ENCODE data around the gene OPCML. TPM values are rescaled to one million over a fixed set of nuclear protein-coding genes. Genes with fewer than 3 reads are reported as not detected.

Gene OPCML
- total RNA-seq, 1 experiment from 2014 or later = 0.02 TPM

DNA sequence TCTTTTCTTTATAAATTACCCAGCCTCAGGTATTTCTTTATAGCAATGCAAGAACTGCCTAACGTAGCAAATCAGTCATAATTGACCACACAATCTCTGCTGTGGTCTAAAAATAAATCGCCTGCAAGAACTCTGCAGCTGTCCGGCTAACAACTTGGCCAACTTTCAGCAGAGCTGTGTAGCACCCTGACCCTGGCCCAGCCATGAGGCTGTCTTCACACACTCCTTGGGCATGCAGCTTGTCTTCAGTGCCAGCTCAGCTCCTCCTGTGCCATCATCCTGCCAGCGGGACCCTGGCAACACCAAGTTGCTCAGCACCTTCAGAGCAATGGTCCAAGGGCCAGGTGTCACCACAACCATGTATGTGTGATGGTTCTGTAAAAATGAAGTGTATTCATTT, 355.6 kb downstream of the OPCML start:
- no peak for DNase-seq (ENCODE audit: low read depth)

DNA sequence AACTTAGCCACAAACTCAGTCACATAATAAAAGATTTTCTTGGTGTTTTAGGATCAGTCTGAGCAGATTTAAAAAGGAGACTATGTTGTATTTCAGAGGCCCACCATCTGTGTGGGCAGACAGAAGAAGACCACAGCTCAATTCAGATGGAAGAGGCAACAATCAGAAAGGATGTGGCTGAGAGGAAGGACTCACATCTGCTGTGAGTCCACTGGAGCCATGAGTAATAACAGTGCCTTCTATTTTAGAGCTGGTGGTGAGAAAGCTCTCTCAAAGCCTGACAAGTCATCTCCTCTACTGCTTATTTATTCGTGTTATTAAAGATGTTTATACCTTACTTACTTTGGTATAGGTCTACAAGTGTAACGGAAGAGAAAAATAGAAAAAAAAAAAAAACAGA, 357.2 kb downstream of the OPCML start:
- no peak for DNase-seq (ENCODE audit: low read depth)

DNA sequence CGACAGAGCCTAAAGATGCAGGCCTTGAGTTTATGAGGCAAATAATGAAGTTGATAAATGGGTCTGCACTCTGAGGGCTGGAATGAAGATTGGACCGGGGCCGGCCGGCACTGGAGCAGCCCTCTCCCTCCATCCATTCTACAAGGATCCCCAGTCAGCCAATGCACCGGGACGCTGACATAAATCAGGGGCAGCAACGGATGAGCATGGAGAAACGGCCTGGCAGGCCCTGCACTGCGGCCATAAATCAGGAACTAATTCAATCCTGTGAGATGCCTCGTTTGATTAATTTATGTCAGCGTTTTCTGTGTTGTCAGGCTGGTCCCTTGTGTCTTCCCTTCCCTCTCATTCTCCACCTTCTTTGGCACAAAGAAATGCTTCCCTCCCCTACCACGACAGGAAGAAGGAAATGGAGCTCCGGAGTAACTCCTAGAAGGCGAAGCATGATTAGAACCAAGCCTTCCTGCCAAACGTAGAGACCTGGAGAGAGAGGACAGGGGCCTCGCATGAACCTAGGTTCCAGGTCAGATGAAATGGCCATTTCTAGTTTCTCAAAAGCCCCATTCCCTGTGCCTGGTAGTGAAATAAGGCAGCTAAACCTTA, 358.4 kb downstream of the OPCML start:
- DNase-seq (ENCODE audit: low read depth) = no peak

DNA sequence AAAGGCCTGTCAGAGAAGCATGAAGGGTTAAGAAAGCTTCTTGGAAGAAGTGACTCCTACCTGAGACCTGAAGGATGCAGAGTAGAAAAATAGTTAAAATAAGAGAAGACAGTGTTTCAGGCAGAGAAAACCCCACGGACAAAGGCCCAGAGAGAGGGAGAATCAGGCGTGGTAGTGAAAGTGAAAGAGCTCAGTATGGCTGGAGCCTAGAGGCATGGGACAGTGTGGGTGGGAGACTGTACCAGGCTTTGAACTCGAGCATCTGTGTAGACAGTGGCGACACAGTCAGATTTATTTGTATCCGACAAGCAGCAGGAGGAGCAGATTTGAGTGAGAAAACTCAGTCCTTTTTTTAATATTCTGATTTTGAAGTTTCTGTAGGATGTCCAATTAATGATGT, 360.0 kb downstream of the OPCML start:
- no peak for DNase-seq (ENCODE audit: low read depth)

DNA sequence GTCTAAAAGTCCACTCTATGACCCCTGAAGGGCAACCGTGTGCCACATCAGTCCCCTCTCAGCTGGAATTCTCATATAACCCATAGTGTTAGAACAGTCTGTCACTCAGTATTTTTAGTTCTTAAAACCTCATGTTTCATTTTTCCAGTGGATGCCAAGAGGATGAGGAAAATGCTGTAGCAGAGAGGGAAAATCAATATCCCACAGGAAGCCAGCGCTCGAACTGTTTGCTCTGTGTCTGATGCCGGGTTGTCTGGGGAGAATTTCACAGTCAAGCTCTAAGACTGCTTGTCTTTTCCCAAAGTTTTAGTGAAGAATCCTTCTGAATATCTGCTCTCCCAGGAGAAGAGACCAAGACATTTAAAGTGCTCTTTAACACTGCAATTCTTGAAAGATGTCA, 360.9 kb downstream of the OPCML start:
- DNase-seq (ENCODE audit: low read depth) = no peak

DNA sequence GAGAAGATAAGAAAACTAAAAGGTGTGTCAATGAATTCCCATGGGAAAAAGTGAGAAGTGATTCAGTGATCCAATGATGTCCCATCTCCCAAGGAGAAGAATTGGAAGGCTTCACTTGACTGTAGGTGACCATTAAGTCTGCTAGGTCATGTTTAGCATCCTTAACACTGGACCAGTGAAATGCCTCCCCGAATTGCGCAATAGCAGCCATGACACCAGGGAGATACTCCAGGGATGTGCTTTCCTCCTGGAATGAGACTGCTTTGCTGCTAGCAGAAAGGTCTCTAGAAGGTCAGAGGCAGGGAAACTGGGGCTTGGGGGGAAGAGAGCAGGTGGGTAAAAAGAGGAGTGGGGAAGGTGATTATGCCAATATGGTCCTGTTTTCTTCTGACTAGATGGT, 364.3 kb downstream of the OPCML start:
- DNase-seq (ENCODE audit: low read depth) = no peak

DNA sequence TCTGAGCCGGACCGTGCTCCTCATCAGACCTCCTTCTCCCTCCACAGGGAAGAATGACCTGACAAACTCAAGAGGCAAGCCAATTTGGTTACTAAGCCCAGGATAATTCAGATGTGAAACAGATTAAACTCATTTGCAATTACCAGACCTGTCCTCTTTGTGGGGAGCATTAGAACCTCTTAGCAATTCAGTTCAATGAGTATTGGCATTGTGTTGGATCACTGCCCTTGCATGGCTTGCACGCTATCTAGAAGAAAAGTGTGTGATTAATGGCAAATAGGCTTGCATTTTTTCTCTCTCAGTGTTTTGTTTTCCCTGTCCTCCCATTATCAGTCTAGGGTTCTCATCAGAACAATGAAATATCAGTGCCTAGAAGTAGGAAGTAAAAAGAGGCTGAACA, 365.6 kb downstream of the OPCML start:
- DNase-seq (ENCODE audit: low read depth) = no peak

DNA sequence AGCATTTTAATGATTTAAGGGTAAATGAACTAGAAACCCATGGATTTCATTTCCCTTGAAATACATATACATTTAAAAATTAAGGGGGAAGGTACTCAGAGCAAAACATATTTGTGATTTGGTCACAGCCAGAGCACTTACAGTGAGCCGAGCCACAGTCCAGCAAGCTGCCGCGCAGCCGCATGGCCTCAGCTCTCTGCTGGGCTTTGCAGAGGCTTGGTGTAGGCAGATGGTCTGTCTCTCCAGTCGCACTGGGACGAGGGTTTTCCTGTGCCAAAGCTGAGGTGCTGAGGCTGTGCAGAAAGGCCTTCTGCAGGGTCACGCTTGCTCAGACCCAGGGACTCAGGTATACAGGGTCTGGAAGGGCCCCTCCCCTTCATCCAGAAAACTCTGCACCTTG, 367.3 kb downstream of the OPCML start:
- DNase-seq (ENCODE audit: low read depth) = no peak

DNA sequence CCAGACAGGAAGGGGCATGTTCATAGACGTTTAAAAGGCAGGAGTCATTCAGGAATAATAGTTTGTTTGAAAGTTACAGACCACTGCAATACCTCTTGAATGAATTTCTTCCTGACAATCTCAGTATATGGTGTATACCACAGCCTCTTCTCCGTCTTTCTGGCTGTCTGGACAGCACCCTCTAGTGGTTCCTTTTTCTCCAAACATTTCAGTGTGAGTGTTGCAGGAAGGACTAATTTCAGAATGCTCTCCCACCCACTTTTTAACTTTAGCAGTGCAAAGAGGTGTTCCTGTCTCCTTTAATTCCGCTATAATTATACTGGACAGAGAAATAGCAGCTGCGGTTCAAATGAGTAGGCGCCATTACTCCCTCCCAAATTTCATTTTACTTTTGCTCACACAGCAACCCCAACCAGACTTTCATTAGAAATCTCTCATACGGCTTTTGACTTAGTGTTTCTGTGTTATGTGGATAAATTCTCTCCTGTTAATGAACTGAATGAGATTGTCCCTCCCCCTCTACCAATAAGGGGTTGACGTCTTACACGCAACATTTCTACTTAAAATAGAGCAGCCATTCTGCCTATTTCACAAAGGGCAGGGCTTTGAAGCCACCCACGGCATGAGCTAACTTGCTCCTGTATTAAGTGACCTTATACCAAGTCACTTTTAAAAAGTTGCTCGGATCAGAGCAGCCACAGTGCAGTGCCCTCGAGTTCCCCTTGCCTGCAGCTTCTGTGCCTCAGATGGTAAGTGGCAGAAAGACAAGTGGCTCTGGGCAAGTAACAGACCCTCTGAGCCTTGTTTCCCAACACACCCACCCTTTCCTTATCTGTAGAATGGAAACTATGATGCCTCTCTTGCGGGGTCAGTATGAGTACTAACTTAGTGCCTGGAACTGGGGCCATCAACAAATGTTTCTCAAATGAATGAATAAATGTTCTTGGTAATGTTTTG, 368.6 kb downstream of the OPCML start:
- peak; percentile 42 for DNase-seq (ENCODE audit: low read depth)

DNA sequence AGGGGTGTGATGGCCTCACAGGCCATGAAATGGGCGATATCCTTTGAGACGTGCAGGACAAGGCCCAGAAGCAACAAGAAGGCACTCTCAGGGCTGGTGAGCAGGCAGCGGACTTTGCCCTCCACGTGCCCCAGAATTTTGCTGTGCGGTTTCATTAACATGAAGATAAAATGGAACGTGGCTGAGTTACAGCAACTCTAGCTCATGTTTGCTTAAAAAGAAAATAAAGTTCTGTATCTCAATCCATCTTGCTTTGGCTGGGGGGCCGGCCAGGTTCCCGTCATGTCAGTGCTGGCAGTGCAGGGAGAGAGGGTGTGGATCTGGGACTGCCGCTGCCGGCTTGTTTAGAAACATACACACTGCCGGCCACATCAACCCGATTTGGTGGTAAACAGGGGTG, 370.1 kb downstream of the OPCML start:
- DNase-seq (ENCODE audit: low read depth) = no peak

DNA sequence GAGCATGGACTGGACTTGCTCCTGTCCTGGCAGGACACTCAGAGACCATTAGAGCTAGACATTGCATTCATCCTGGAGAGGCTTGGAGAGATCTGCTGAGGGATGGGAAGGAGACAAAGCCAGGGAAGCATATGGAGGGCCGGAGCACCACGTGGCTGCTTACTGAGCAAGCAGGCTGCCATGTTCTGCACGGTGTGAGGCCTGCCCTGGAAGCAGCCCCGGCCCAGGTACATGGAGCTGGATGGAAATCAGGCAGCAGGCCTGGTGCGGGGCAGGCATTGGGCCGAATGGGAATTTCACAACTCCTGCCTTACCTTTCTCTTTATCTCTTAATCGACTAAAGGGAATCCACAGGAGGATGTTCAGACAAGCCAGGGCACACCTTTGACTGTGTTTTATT, 371.5 kb downstream of the OPCML start:
- no peak for DNase-seq (ENCODE audit: low read depth)

DNA sequence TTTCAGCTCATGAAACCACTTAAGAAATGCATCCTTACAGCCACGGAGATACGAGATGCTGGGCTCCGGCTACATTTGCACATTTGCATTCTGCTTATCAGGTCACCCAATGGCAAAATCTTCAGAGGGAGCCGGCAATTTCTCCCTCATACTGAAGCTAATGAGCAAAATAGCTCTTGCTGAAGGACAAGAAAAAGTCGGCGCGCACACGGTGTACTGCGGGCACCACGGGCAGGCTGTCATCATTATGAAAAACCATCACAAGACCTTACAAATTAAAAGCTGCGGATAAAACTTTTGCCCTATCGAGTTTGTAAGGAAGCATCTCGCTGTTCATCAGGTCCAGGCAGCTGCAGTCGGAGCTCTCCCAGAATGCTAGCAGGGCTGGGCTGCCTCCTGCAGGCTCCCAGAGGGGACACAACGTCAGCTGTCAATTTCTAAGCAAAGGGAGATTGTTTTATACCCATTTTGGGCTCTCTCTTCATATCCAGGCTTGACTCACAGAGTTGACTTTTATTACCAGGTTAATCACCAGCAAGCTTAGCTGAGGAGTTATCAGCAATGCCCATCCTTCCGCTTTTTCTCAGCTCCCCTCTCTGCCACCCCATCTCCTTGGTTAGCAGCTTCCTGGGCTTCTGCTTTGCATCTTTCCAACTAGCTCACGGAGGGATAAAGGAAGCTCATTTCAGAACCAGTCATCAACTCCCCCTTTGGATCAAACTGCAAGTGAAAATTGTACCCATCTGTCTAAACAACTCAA, 375.1 kb downstream of the OPCML start:
- no peak for DNase-seq (ENCODE audit: low read depth)

DNA sequence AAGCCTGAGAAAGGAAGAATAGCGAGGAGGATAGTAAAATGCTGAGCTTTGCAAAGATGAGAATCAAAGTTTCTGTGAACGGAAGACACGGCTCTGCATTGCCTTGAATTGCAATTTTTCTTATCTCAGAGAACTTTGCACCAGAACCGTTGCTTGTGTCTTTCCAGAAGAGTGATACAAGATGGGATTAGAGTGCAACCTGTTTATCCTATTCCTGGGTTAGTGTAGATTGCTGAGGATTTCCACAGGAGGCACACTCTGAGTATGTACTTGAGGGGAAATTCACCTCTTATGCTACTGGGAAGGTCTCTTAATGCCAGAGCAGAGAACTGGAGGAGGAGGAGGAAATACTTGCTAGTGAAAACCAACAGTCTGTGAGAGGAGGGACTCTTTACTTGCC, 377.5 kb downstream of the OPCML start:
- no peak for DNase-seq (ENCODE audit: low read depth)

DNA sequence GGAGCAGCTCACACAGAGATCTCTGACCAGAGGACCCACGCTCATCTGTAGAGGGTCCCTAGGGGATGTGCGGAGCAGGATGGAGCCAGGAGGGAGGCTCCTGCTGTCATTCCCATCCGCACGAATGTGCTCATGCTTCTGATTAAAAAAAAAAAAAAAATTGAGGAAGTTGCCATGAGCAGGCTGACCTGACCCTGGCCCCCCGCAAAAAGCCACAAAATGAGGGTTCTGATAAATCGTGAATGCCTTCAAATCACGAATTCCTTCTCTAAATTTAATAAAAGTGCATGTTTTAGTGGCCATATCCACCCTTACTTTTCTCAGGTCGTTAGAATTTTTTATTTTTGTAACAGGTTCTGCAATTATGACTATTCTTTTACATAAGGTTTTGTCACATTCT, 378.2 kb downstream of the OPCML start:
- DNase-seq (ENCODE audit: low read depth) = no peak

DNA sequence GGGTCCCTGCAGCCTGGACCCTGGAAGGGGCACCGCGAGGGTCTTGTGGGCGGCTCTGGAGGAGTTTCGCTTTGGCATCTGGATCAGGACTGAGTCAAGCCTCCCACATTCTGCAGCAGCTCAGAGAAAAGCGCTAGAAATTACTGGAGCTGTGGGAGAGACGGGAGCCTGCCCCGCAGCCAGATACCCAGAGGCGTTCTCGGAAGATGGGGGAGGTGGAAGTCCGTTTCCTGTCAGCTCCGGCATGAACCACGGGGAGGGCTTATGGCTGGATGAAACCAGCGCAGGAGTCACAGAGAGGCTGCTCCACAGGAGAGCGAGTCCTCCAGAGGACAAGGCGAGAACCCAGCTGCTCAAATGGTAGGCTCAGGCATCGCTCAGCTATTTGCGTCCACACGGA, 379.3 kb downstream of the OPCML start:
- DNase-seq (ENCODE audit: low read depth) = no peak

DNA sequence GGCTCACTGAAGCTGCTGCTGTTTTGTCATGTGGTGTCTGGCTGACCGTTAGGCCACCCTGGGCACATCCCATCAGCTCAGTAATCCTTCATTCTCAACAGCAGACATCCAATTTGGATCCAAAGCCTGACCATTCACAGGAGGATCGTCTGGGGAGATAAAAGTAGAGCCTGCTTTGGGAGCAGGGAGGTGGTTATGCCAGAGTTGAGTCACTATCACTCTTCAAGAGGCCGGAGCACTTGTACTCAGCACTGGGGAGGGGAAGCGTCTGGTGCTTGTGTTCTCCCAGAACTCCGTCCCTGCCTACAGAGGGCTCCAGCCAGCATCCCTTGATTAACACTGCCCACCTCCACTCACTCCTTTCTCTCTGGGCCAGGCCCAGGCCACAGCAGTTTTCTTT, 382.6 kb downstream of the OPCML start:
- DNase-seq (ENCODE audit: low read depth) = no peak

DNA sequence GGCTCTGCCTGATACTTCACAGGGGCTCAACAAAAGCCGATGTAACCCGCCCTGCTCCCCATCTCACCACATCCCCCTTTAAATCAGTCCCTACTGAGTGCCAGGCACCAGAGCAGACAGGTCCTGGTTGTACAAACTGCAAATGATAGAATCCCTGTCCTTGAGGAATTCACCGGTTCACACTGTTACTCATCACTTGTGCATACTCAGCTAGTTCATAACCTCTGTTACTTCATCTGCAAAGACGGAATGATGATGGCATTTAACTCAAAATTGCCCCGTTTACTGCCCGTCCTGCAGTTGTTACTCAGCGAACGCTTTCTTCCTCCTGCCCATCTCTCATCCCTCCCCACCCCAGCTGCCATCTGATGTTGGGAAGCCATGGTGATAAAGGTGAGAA, 384.7 kb downstream of the OPCML start:
- no peak for DNase-seq (ENCODE audit: low read depth)

DNA sequence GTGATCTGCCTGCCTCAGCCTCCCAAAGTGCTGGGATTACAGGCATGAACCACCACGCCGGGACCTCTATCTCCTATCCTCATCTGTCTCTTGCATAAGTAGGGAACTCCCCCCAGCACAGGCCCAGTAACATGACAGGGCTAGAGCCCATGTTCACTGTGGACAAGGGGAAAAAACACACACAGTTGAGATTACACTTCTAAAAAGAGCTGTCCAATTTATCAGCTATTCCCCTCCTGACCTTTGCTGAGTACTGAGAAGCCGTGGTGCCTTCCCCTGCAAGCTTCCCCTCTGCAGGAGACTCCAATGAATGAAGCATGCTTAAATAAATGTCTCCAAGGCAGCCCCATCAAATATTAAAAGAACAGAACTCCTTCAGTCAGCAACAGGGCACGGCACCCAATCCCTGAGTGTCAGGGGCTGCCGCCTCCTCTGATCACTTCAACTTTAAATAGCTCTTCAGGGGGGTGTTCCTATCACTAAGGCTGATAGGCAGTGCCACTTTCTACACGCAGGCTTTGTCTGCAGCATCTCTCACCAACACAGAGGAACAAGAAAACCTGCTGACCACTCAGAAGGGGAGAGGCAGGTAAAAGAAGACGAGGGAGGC, 385.5 kb downstream of the OPCML start:
- DNase-seq (ENCODE audit: low read depth) = no peak

DNA sequence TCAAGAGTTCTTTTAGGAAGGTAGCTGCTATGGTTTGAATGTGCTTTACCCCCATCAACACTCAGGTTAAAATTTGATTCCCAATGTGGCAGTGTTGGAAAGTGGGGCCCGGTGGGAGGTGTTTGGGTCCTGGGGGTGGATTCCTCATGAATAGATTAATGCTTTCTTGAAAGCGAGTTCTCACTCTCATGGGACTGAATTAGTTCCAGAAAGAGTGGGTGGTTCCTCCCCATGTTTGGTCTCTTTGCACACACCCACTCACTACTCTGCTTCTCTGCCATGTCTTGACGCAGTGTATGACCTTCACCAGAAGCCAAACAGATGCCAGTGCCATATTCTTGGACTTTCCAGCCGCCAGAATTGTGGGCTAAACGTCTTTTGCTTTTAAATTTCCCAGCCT, 394.4 kb downstream of the OPCML start:
- DNase-seq (ENCODE audit: low read depth) = no peak

DNA sequence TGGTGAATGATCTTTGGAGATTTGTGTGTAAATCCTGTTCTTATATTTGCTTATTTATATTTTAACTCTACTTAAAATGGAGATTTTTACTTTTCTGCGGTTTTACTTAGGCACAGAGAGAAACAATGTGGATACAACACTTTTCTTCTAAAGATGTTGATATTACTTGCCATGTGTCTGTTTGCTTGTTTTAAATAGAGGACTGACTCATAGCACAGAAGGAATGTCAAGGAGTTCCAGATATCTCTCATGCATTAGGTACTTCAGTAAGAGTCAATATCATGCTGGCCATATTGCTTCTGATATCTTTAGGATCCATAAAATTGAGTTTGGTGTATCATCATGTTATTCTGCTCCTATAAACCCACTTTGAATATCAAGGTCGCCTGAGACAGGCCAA, 395.0 kb downstream of the OPCML start:
- DNase-seq (ENCODE audit: low read depth) = no peak

DNA sequence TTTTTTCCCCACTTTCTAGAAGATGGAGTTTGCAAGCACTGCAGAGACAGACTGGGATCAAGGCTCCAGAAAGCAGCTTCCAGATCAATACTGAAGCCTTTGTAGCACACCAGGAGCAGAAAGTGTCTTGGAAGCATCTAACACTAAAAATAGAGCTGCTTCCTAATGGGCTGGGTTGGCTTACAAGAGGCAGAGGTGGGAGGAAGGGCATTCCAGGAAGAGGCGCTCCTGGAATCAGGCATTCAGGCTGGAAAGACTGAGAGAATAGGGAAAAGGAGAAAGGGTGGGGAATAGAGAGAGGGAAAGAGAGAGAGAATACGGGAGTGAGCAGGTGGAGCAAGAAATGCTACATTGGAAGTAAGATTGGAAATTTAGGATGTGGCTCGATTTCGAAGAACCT, 395.9 kb downstream of the OPCML start:
- no peak for DNase-seq (ENCODE audit: low read depth)

Data from M059J (cell line).